TTC549 (cell line): ENCODE measurements around the gene HAX1.
A peak's percentile ranks its signal among the peaks of the same experiment; 100 is the strongest.
"Not testable (repeated sequence)": the region's sequence is repeated elsewhere in the genome, so short reads cannot be mapped to it uniquely, and the experiment has no call there.

Experiments used
- FAIRE-seq: peaks from 2 replicates; lab custom pipeline; 2012; peaks lifted over from hg19 to GRCh38; lab: Jason Lieb, UNC

Gene HAX1

DNA sequence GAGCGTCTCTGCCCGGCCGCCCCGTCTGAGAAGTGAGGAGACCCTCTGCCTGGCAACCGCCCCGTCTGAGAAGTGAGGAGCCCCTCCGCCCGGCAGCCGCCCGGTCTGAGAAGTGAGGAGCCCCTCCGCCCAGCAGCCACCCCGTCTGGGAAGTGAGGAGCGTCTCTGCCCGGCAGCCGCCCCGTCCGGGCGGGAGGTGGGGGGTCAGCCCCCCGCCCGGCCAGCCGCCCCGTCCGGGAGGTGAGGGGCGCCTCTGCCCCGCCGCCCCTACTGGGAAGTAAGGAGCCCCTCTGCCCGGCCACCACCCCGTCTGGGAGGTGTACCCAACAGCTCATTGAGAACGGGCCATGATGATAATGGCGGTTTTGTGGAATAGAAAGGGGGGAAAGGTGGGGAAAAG is 15.2 kb downstream of the HAX1 start:
- FAIRE-seq, result not testable (repeated sequence)

- FAIRE-seq, result no peak
Observed at GRCh38 chr1:154288661-154289060, 16.2 kb downstream of the HAX1 start.

- no peak for FAIRE-seq
Observed at GRCh38 chr1:154290921-154291320, 18.5 kb downstream of the HAX1 start.

- FAIRE-seq, result peak; percentile 95
Observed at GRCh38 chr1:154295408-154296235, 23.2 kb downstream of the HAX1 start.

- no peak for FAIRE-seq
Observed at GRCh38 chr1:154301582-154301981, 29.2 kb downstream of the HAX1 start.

- no peak for FAIRE-seq
Observed at GRCh38 chr1:154304664-154305337, 32.4 kb downstream of the HAX1 start.

GRCh38 chr1:154306151-154306550 is 33.7 kb downstream of the HAX1 start:
- FAIRE-seq, result no peak

GRCh38 chr1:154307670-154308270 is 35.3 kb downstream of the HAX1 start:
- FAIRE-seq, result not testable (repeated sequence)

DNA sequence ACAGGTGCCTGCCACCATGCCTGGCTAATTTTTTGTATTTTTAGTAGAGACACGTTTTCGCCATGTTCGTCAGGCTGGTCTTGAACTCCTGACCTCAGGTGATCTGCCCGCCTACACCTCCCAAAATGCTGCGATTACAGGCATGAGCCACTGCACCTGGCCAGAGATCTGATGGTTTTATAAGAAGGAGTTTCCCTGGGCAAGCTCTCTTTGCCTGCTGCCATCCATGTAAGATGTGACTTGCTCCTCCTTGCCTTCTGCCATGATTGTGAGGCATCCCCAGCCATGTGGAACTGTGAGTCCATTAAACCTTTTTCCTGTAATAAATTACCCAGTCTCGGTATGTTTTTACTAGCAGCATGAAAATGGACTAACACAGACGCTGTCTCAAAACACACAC is 36.7 kb downstream of the HAX1 start:
- FAIRE-seq, result not testable (repeated sequence)

GRCh38 chr1:154312229-154313065 is 40.0 kb downstream of the HAX1 start:
- not testable (repeated sequence) for FAIRE-seq

- FAIRE-seq, result no peak
Observed at GRCh38 chr1:154313066-154313356, 40.6 kb downstream of the HAX1 start.

DNA sequence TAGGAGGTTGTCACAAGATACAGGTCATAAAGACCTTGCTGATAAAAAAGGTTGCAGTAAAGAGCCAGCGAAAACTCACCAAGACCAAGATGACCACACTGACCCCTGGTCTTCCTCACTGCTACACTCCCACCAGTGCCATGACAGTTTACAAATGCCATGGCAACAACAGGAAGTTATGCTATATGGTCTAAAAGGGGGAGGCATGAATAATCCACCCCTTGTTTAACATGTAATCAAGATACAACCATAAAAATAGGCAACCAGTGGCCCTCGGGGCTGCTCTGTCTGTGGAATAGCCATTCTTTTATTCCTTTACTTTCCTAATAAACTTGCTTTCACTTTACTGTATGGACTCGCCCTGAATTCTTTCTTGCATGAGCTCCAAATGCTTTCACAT is 41.8 kb downstream of the HAX1 start:
- not testable (repeated sequence) for FAIRE-seq

DNA sequence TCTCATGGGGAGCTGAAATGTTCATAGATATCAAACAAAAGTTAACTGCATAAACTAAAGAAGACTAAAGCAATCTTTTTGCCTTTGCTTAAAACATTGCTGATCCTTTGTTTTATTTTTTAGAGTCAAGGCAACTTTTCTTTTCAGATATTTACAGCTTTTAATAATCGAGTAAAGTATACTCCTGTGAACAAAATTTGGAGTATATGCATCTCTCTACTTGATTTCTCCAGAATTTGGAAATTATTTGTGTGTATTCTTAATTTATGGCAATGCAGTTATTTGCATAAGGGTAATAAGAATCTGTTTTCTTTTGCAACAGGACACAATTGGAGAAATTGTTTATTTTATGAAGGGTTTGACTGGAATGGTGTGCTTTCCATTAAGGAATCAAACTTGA is 44.3 kb downstream of the HAX1 start:
- FAIRE-seq, result no peak

DNA sequence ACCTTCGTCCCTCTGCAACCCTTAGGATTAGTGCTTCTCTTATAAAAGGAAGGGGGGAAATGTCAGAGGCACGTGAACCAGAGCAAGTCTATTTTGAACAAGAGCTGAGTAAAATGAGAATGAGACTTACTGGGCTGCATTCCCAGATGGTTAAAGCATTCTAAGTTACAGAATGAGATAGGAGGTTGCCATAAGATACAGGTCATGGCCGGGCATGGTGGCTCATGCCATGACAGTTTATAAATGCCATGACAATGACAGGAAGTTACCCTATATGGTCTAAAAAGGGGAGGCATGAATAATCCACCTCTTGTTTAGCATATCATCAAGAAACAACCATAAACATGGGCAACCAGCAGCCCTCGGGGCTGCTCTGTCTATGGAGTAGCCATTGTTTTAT is 46.0 kb downstream of the HAX1 start:
- FAIRE-seq, result no peak

GRCh38 chr1:154320882-154321608 is 48.6 kb downstream of the HAX1 start, which contains the start of gene AQP10:
Gene AQP10, plus strand, starts transcription at chr1:154321093. Its CDS starts 63 bp downstream, at chr1:154321156.
- peak; percentile 34 for FAIRE-seq

- FAIRE-seq, result not testable (repeated sequence)
Observed at GRCh38 chr1:154321609-154321934, 49.1 kb downstream of the HAX1 start.

- FAIRE-seq, result no peak
Observed at GRCh38 chr1:154323493-154323892, 51.1 kb downstream of the HAX1 start.

- no peak for FAIRE-seq
Observed at GRCh38 chr1:154324241-154324640, 51.8 kb downstream of the HAX1 start.

DNA sequence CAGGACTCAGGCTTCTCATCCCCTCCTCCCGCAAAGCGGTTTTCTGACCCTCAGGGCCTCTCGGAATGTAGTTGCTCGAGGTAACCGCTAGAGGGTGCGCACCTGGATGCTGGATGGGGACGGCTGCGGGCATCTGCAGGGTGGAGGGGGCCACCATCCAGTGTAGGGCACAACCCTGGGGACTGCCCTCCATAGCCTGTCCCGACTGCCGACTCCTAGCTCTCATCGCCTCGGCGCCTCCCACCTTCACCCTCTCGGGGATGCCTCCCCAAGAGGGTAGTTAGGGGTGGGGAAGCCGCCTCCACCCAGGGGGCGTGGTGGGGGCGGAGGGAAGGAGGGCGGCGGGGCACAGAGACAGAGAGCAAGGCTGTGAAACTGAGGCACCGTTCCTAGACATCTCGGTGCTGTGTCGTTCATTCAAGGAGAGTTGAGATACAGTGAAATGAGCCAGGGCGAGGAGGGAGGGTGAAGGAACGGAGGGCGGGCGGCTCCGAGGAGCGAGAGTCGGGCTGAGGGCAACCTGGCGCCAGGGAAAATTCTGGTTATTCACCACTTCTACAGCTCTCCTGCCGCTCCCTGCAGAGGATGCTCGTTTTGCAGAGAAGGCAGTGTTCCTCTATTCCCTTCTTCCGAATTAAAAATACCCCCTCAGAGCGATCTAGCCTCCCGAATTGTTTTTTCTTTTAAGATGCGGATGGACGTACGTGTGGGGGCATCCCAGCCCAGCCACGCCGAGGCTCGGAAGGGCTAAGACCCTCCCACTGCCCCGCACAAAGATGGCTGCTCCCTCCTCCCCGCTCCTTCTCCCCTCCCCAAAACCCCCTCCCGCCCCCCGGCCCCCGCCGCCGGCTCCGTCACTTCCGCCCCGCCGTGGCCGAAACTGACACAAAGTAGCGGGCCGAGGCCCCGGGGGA is 52.5 kb downstream of the HAX1 start, which contains the start of gene ATP8B2:
ATP8B2 (plus strand) TSS at position 857 of the 914 bp plus-strand sequence. CDS start 2,617 bp downstream, outside the sequence.
- FAIRE-seq, result no peak
